K562 (cell line): ENCODE results near the gene SLC26A1. TPM values are rescaled to one million over a fixed set of nuclear protein-coding genes. Genes with fewer than 3 reads are reported as not detected.
A peak's percentile ranks its signal among the peaks of the same experiment; 100 is the strongest.

Experiments
- CBFB ChIP-seq: sonication (generic); formaldehyde crosslinking; IDR thresholded peaks from 2 replicates; pipeline ENCODE4 v1.4.0; 2020; ENCODE audit warnings: mild to moderate bottlenecking, missing genetic modification reagents
- FOXJ2 ChIP-seq: fragments of 200-800 bp; sonication (Bioruptor generic); IDR thresholded peaks from 2 replicates; pipeline ENCODE4 v1.6.1; 2016; ENCODE audit warnings: missing genetic modification characterization, missing compliant biosample characterization
- FOXK1 ChIP-seq: sonication (generic); formaldehyde crosslinking; IDR thresholded peaks from 2 replicates; pipeline ENCODE4 v1.8.0; 2022; ENCODE audit warnings: missing genetic modification reagents, mild to moderate bottlenecking, borderline replicate concordance
- HCFC1 ChIP-seq: IDR thresholded peaks from 2 replicates; pipeline ENCODE4 v1.6.1; 2012; ENCODE audit warnings: low read depth, low read length, improper control_type of control experiment
- MTA2 ChIP-seq: fragments of 450-650 bp; IDR thresholded peaks from 2 replicates; pipeline ENCODE4 v1.6.1; 2016; ENCODE audit warnings: low read depth
- MYBL2 ChIP-seq, 2 experiments: fragments of 450-650 bp in 1 of 2; sonication (generic) in 1 of 2; formaldehyde crosslinking in 1 of 2; IDR thresholded peaks; 2 replicates each; pipeline versions ENCODE4 v1.6.1 to v1.8.1; 2017 to 2022; ENCODE audit warnings: borderline replicate concordance in 1 of 2, inconsistent platforms in 1 of 2, low read depth in 1 of 2, mild to moderate bottlenecking in 1 of 2, missing genetic modification reagents in 1 of 2, moderate library complexity in 1 of 2
- NBN ChIP-seq: fragments of 450-650 bp; IDR thresholded peaks from 2 replicates; pipeline ENCODE4 v1.6.1; 2016; ENCODE audit warnings: low read depth, mild to moderate bottlenecking
- NCOR1 ChIP-seq: fragments of 450-650 bp; IDR thresholded peaks from 2 replicates; pipeline ENCODE4 v1.6.1; 2016; ENCODE audit warnings: mild to moderate bottlenecking, moderate library complexity
- PCBP2 ChIP-seq: fragments of 200-400 bp; formaldehyde crosslinking; IDR thresholded peaks from 2 replicates; pipeline ENCODE4 v1.6.1; 2018; ENCODE audit warnings: low read length, low read depth, mild to moderate bottlenecking, moderate library complexity; ENCODE audit not compliant: poor library complexity, severe bottlenecking
- PTTG1 ChIP-seq: fragments of 450-650 bp; IDR thresholded peaks from 2 replicates; pipeline ENCODE4 v1.6.1; 2016; ENCODE audit warnings: low read depth, mild to moderate bottlenecking, missing genetic modification characterization, missing compliant biosample characterization
- RFX7 ChIP-seq: fragments of 250-450 bp; sonication (Bioruptor Pico); IDR thresholded peaks from 2 replicates; pipeline ENCODE4 v1.5.1; 2021; ENCODE audit warnings: mild to moderate bottlenecking
- SIN3A ChIP-seq, 2 experiments: fragments of 150-350 bp in 1 of 2; IDR thresholded peaks; 2 replicates each; pipeline ENCODE4 v1.6.1; 2011 to 2016; ENCODE audit warnings: borderline replicate concordance in 2 of 2, low read depth in 2 of 2, low read length in 2 of 2, mild to moderate bottlenecking in 2 of 2, moderate library complexity in 2 of 2; ENCODE audit not compliant: control insufficient read depth in 1 of 2
- TFAP4 ChIP-seq: sonication (generic); formaldehyde crosslinking; IDR thresholded peaks from 2 replicates; pipeline ENCODE4 v1.8.0; 2022; ENCODE audit warnings: missing genetic modification reagents, mild to moderate bottlenecking, moderate library complexity, borderline replicate concordance
- ZNF175 ChIP-seq: fragments of 200-800 bp; sonication (Bioruptor generic); IDR thresholded peaks from 2 replicates; pipeline ENCODE4 v1.6.1; 2016; ENCODE audit warnings: low read depth, mild to moderate bottlenecking, missing genetic modification characterization, missing compliant biosample characterization
- ZNF212 ChIP-seq: fragments of 450-650 bp; formaldehyde crosslinking; IDR thresholded peaks from 2 replicates; pipeline ENCODE4 v1.4.0; 2020; ENCODE audit warnings: mild to moderate bottlenecking
- ZNF324 ChIP-seq: fragments of 250-450 bp; sonication (Bioruptor Pico); IDR thresholded peaks from 2 replicates; pipeline ENCODE4 v1.4.0; 2020; ENCODE audit warnings: mild to moderate bottlenecking
- ZNF354B ChIP-seq: fragments of 250-450 bp; sonication (Bioruptor Pico); IDR thresholded peaks from 2 replicates; pipeline ENCODE4 v1.4.0; 2020
- ZNF408 ChIP-seq: fragments of 250-450 bp; sonication (Bioruptor Pico); IDR thresholded peaks from 2 replicates; pipeline ENCODE4 v1.4.0; 2020; ENCODE audit warnings: low read depth, mild to moderate bottlenecking, moderate library complexity
- ZNF431 ChIP-seq: sonication (generic); formaldehyde crosslinking; IDR thresholded peaks from 2 replicates; pipeline ENCODE4 v1.8.0; 2022; ENCODE audit warnings: mild to moderate bottlenecking, missing genetic modification reagents
- ZNF57 ChIP-seq: fragments of 450-650 bp; formaldehyde crosslinking; IDR thresholded peaks from 2 replicates; pipeline ENCODE4 v1.4.0; 2020; ENCODE audit warnings: mild to moderate bottlenecking, moderate library complexity
- ZNF695 ChIP-seq: fragments of 450-650 bp; formaldehyde crosslinking; IDR thresholded peaks from 2 replicates; pipeline ENCODE4 v1.4.0; 2020; ENCODE audit warnings: mild to moderate bottlenecking, moderate library complexity
- ZNF696 ChIP-seq: fragments of 250-450 bp; sonication (Bioruptor Pico); conservative IDR thresholded peaks from 2 replicates; pipeline ENCODE4 v1.4.0; 2020; ENCODE audit warnings: mild to moderate bottlenecking, moderate library complexity
- ZSCAN29 ChIP-seq: fragments of 450-650 bp; IDR thresholded peaks from 2 replicates; pipeline ENCODE4 v1.6.1; 2017
- polyA plus RNA-seq, 8 experiments: library from polyadenylated mRNA; depleted of rRNA in 4 of 8; stranded (reverse) in 5 of 8; unstranded in 3 of 8; fragments of >200 nt; fragmentation: Nextera tagmentation in 2 of 8; fragmentation: Illumina TruSeq in 1 of 8; extraction: Ambion mirVana in 2 of 8; extraction: Trizol in 1 of 8; gene quantifications; 2 replicates each; pipeline versions ENCODE4 v1.2.1 to v1.2.3, GENCODE V29; 2011 to 2014; ENCODE audit warnings: inconsistent platforms in 1 of 8, missing spikeins in 1 of 8
- total RNA-seq, 7 experiments: library from RNA; depleted of rRNA in 6 of 7; stranded (reverse); fragments of >200 nt in 6 of 7; fragmentation: Illumina TruSeq in 2 of 7; extraction: Trizol in 2 of 7; gene quantifications; 2 replicates each; pipeline versions ENCODE4 v1.2.1 to v1.2.3, GENCODE V29; 2011 to 2021; ENCODE audit warnings: low replicate concordance in 1 of 7
- TF ChIP-seq, protein P1 (sequence below), 3 experiments: IDR thresholded peaks in 2 of 3; conservative IDR thresholded peaks in 1 of 3; 2 replicates each; pipeline ENCODE4 v1.5.1; 2011 to 2012; ENCODE audit warnings: low read length in 3 of 3, mild to moderate bottlenecking in 3 of 3, control low read depth in 2 of 3, improper control_type of control experiment in 1 of 3, inconsistent platforms in 1 of 3, low read depth in 1 of 3, mixed read lengths in 1 of 3, moderate library complexity in 1 of 3; ENCODE audit not compliant: insufficient read depth in 2 of 3
- TF ChIP-seq, protein P2 (sequence below): sonication (generic); formaldehyde crosslinking; IDR thresholded peaks from 2 replicates; pipeline ENCODE4 v1.8.0; 2023; ENCODE audit warnings: mild to moderate bottlenecking, missing genetic modification reagents

The SLC26A1 gene
- total and polyA plus RNA-seq, 9 of the 15 experiments (the other 6 are each of a cell fraction or from before 2014, with no cell fraction given) = 0.11 to 4.2 (median 0.95) TPM

DNA sequence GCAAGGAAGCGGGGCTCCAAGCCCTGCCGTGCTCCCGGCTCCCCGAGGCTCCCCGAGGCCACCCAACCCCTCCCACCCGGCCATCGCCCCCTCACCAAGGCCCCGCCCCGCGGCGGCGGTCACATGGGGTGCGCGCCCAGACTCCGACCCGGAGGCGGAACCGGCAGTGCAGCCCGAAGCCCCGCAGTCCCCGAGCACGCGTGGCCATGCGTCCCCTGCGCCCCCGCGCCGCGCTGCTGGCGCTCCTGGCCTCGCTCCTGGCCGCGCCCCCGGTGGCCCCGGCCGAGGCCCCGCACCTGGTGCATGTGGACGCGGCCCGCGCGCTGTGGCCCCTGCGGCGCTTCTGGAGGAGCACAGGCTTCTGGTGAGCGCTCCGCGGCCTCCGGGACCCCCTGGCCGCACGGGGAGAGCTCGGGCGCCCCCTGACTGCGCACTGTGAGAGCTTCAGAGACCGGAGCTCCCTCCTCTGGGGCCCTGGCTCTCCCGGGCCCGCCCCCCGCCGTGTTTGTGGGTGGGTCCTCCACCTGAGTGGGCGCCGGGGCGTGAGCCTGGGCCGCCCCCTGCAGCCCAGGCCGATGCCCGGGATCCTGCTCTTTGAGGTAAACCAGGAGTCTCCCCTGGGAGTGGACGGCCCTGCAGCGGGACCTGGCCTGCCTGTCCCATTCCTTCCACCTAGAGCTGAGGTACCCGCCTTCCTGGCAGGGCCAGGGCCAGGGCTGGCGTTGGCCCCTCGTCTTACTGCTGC is 6.2 kb downstream of the SLC26A1 start, which contains the start of gene IDUA (continued):
- TF ChIP-seq ZNF57 (CRISPR knock-in tag) (no peak), FOXK1 (CRISPR knock-in tag) (0 out of 2 replicates have a peak, but pooled peaks have one; percentile 66), ZNF408 (CRISPR knock-in tag) (no peak), ZNF696 (no peak), TFAP4 (CRISPR knock-in tag) (peak; percentile 58; the same call in 1 of the 2 replicates), FOXJ2 (tag) (no peak), ZNF695 (CRISPR knock-in tag) (no peak), ZNF212 (no peak), CBFB (CRISPR knock-in tag) (0 out of 2 replicates have a peak, but pooled peaks have one; percentile 47), ZNF175 (CRISPR knock-in tag) (no peak), ZNF324 (CRISPR knock-in tag) (no peak), ZNF431 (CRISPR knock-in tag) (no peak), PCBP2 (no peak), HCFC1 (0 out of 2 replicates have a peak, but pooled peaks have one; percentile 4), MYBL2 (IDR thresholded peaks at IDR 0.05; ENCODE audit: low read depth) (no peak), MYBL2 (CRISPR knock-in tag; IDR thresholded peaks at IDR 0.05; ENCODE audit: borderline replicate concordance) (no peak), PTTG1 (tag) (no peak), SIN3A (IDR thresholded peaks at IDR 0.05; ENCODE audit: borderline replicate concordance in 2 of 2, control insufficient read depth in 1 of 2, low read depth in 2 of 2, low read length in 2 of 2) (peak in 1 of 2 experiments; percentile 76; a peak in 1 of 4 replicates), ZSCAN29 (peak; percentile 28; the same call in 1 of the 2 replicates), ZNF354B (CRISPR knock-in tag) (no peak), NCOR1 (no peak), NBN (no peak), MTA2 (no peak), RFX7 (no peak)
- TF ChIP-seq, protein P1, sequence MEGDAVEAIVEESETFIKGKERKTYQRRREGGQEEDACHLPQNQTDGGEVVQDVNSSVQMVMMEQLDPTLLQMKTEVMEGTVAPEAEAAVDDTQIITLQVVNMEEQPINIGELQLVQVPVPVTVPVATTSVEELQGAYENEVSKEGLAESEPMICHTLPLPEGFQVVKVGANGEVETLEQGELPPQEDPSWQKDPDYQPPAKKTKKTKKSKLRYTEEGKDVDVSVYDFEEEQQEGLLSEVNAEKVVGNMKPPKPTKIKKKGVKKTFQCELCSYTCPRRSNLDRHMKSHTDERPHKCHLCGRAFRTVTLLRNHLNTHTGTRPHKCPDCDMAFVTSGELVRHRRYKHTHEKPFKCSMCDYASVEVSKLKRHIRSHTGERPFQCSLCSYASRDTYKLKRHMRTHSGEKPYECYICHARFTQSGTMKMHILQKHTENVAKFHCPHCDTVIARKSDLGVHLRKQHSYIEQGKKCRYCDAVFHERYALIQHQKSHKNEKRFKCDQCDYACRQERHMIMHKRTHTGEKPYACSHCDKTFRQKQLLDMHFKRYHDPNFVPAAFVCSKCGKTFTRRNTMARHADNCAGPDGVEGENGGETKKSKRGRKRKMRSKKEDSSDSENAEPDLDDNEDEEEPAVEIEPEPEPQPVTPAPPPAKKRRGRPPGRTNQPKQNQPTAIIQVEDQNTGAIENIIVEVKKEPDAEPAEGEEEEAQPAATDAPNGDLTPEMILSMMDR (IDR thresholded peaks at IDR 0.05 in 2 of 3, conservative IDR thresholded peaks at IDR 0.05 in 1 of 3; ENCODE audit: insufficient read depth in 2 of 3, low read depth in 1 of 3, low read length in 3 of 3) = peak; percentile 65 to 90 (median 83)
- TF ChIP-seq, protein P2, sequence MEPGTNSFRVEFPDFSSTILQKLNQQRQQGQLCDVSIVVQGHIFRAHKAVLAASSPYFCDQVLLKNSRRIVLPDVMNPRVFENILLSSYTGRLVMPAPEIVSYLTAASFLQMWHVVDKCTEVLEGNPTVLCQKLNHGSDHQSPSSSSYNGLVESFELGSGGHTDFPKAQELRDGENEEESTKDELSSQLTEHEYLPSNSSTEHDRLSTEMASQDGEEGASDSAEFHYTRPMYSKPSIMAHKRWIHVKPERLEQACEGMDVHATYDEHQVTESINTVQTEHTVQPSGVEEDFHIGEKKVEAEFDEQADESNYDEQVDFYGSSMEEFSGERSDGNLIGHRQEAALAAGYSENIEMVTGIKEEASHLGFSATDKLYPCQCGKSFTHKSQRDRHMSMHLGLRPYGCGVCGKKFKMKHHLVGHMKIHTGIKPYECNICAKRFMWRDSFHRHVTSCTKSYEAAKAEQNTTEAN (CRISPR knock-in tag) = no peak
